Right ventricle myocardium superior (tissue), 1 donor: Measurements from ENCODE around the gene TRIM58. TPM values are rescaled to one million over a fixed set of nuclear protein-coding genes. Genes with fewer than 3 reads are reported as not detected.

Experiments used
- total RNA-seq: library from RNA; stranded (reverse); fragmentation: NEBNext Ultra II Directional; extraction: Animal tissue kit (Norgen Biotek cat#: 25700); gene quantifications from one replicate; pipeline ENCODE4 v1.2.1, GENCODE V29; 2021
- donor health status: DM: no; HTN: yes; CAD: no; lungs with severe emphysema.

Gene TRIM58
- total RNA-seq, 1 donor from 2014 or later, result 0.13 TPM

Other genes with a start within 250 kb of the TRIM58 start
- not detected for gene OR13G1, start 177.4 kb upstream of the TRIM58 start, total RNA-seq
- not detected for gene OR6F1, start 140.5 kb upstream of the TRIM58 start, total RNA-seq
- gene OR14K1, start 118.6 kb upstream of the TRIM58 start, total RNA-seq, result not detected
- not detected for gene OR14A2, start 109.0 kb upstream of the TRIM58 start, total RNA-seq
- gene OR1C1, start 96.6 kb upstream of the TRIM58 start, total RNA-seq, result not detected
- gene OR14A16, start 33.1 kb upstream of the TRIM58 start, total RNA-seq, result not detected
- not detected for gene OR11L1, start 15.3 kb upstream of the TRIM58 start, total RNA-seq
- gene OR2W3, start 38.4 kb downstream of the TRIM58 start, total RNA-seq, result not detected
- gene OR2T8, start 63.1 kb downstream of the TRIM58 start, total RNA-seq, result not detected
- gene OR2AJ1, start 67.7 kb downstream of the TRIM58 start, total RNA-seq, result not detected
- gene OR2L8, start 91.7 kb downstream of the TRIM58 start, total RNA-seq, result not detected
- gene OR2AK2, start 108.0 kb downstream of the TRIM58 start, total RNA-seq, result not detected
- gene OR2L5, start 156.5 kb downstream of the TRIM58 start, total RNA-seq, result not detected
- not detected for gene OR2L2, start 172.9 kb downstream of the TRIM58 start, total RNA-seq
- not detected for gene OR2L3, start 189.6 kb downstream of the TRIM58 start, total RNA-seq
- not detected for gene OR2L13, start 238.0 kb downstream of the TRIM58 start, total RNA-seq